D721Med (cell line): Measurements from ENCODE around the gene ESAM.

ENCODE experiments used
- DNase-seq: peaks from one replicate; pipeline ENCODE4 v3.0.0; 2011; ENCODE audit warnings: low spot score; ENCODE audit not compliant: insufficient read length
- FAIRE-seq: peaks from 2 replicates; lab custom pipeline; 2011; peaks lifted over from hg19 to GRCh38; lab: Jason Lieb, UNC
- TF ChIP-seq, protein P1 (sequence below): IDR thresholded peaks from 2 replicates; pipeline ENCODE4 v1.5.1; 2012; ENCODE audit warnings: mild to moderate bottlenecking, control low read depth; ENCODE audit not compliant: insufficient read depth; ENCODE audit errors: missing control alignments

The ESAM gene

DNA sequence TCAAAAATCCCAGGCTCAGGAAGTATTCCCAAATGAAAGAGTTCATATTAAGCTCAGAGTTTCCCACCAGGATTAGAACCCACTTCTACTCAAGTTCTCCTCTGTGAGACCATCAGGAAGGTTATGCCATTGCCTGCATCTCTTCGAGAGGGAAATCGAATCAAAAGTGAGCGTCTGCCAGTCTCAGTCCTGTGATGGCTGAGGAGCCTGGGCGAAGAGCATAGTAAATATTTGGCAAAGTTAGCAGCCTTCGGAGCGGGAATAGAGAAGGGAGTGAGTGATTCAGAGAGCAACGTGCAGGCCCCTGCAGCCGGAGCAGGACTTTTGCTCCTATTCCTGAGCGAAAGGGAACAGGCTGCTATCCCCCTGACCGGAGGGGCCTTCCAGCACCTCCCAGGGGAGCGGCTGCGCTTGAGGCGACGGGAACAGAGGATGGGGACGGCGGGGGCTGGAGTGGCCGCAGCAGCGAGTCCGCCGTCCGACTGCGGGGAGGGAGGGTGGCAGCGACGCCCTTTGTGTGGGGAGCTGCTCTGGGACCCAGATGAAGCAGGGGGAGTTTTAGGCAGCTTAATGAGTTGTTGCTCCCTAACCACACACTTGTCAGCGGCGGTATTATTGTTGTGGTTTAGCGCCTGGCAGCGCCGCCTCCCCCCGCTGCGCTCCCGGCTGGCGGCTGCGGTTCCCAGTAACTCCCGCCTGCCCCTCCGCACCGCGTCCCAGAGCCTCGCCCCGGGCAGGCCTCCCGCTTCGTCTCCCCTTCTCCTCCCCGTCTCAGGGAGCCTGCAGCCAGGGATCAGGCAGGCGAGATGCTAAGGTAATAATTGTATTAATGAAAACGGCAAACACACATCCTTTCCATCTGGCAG lies 44.1 kb downstream of the ESAM start:
- DNase-seq (no peak), FAIRE-seq (no peak)
- TF ChIP-seq, protein P1, sequence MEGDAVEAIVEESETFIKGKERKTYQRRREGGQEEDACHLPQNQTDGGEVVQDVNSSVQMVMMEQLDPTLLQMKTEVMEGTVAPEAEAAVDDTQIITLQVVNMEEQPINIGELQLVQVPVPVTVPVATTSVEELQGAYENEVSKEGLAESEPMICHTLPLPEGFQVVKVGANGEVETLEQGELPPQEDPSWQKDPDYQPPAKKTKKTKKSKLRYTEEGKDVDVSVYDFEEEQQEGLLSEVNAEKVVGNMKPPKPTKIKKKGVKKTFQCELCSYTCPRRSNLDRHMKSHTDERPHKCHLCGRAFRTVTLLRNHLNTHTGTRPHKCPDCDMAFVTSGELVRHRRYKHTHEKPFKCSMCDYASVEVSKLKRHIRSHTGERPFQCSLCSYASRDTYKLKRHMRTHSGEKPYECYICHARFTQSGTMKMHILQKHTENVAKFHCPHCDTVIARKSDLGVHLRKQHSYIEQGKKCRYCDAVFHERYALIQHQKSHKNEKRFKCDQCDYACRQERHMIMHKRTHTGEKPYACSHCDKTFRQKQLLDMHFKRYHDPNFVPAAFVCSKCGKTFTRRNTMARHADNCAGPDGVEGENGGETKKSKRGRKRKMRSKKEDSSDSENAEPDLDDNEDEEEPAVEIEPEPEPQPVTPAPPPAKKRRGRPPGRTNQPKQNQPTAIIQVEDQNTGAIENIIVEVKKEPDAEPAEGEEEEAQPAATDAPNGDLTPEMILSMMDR, result no peak

DNA sequence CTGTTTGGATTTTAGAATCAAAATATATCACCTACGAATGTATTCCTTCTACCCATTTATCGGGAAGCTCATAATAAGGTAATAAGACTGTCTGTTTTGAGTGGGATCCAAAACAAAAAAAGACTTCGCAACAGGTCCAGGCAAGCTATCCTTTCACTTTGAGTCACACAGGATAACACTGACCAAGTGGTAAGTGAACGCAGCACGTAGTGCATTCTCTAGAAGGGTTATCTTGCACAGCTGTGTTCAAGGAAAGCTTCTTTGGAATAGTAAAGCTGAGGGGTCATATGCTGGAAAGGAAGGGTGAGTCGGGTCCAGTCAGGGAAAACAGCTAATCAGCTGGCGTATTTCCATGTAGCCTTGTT lies 44.7 kb downstream of the ESAM start:
- no peak for DNase-seq
- no peak for FAIRE-seq
- TF ChIP-seq, protein P1, result no peak

DNA sequence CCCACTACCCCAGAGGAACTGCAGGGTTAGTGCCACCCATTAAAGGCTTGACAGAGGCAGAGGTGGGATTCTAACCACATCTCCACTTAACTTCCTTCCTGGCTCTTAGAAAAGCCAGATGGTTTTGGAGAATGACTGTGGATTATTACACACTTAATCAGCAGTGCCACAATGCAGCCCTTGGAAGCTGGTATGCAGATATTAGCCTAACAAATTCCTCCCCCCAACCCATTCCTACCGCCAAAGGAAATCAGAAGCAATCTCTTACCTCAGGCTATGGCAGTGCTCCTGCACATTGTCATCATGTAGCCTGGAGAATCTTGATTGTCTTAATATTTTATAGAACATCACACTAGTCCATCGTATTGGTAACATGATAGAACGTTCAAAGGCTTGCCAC lies 45.5 kb downstream of the ESAM start:
- no peak for FAIRE-seq
- no peak for DNase-seq
- TF ChIP-seq, protein P1, result no peak

DNA sequence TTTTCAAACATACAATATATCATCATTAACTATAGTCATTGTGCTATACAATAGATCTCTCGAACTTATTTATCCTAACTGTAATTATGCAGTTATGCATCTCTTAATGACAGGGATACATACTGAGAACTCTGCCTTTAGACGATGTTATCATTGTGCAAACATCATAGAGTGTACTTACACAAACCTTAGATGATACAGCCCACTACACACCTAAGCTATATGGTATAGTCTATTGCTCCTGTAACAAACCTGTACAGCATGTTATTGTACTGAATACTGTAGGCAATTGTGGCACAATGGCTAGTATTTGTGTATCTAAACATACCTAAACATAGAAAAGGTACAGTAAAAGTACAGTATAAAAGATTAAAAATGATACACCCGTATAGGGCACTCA lies 49.7 kb downstream of the ESAM start:
- FAIRE-seq (no peak), DNase-seq (no peak)
- TF ChIP-seq, protein P1, result no peak

DNA sequence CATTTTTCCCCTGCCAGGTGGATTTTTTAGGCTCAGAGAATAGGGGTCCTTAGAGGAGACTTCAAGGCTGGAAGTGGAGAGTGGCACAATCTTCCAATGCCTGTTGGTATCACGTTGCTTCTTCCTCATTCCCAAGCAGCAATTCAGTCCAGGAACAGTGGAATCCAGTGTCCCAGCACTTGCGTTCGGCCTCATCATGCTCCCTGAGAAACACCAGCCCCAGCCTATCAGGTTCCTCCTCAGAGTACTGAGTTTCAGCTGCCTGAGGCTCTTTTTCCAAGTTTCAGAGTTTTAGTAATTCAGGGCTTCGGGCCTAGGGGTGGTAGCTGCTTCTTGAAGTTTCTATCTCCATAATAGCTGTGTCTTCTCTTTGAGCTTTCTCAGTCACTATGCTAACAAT lies 54.3 kb downstream of the ESAM start:
- TF ChIP-seq, protein P1, result no peak
- FAIRE-seq (no peak), DNase-seq (no peak)
